ENCODE results near the gene CCDC110. TPM values are rescaled to one million over a fixed set of nuclear protein-coding genes. Genes with fewer than 3 reads are reported as not detected.

The CCDC110 gene
- total and polyA plus RNA-seq, 9 of the 15 experiments (the other 6 are each of a cell fraction or from before 2014, with no cell fraction given), result 0.04 to 0.35 (median 0.07) TPM; not detected in 4

DNA sequence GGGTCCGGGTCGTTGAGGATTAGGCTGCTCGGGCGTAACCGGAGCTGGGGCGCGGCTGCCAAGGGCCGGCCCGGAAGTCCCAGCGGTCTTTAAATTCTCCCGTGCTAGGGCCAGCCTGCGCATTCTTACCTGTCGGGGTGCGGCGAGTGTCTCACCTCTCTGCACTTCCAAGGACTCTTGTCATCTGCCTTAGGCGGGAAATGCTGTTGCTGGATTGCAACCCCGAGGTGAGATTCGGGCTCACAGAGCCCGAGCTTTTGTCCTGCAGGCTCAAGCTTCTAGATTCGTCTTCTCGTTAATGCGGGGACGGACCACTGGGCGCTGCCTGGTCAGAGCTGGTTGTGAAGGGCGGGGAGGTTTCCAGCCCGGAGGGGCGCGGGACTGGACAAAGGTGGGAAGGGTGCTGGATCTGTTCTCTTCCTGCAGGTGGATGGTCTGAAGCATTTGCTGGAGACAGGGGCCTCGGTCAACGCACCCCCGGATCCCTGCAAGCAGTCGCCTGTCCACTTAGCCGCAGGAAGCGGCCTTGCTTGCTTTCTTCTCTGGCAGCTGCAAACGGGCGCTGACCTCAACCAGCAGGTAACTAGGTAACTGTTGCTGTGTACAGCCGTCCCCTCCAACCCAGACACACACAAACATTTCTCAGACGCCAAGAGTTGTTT, 74.7 kb downstream of the CCDC110 start, which contains the start of gene ANKRD37 (continued):
- TF ChIP-seq ZNF175 (CRISPR knock-in tag; IDR thresholded peaks at IDR 0.05; ENCODE audit: low read depth), result no peak
- TF ChIP-seq ADNP (tag; IDR thresholded peaks at IDR 0.05), result no peak
- TF ChIP-seq, protein P1, sequence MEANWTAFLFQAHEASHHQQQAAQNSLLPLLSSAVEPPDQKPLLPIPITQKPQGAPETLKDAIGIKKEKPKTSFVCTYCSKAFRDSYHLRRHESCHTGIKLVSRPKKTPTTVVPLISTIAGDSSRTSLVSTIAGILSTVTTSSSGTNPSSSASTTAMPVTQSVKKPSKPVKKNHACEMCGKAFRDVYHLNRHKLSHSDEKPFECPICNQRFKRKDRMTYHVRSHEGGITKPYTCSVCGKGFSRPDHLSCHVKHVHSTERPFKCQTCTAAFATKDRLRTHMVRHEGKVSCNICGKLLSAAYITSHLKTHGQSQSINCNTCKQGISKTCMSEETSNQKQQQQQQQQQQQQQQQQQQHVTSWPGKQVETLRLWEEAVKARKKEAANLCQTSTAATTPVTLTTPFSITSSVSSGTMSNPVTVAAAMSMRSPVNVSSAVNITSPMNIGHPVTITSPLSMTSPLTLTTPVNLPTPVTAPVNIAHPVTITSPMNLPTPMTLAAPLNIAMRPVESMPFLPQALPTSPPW (CRISPR knock-in tag; IDR thresholded peaks at IDR 0.05), result no peak; the same call in 1 of the 2 replicates

DNA sequence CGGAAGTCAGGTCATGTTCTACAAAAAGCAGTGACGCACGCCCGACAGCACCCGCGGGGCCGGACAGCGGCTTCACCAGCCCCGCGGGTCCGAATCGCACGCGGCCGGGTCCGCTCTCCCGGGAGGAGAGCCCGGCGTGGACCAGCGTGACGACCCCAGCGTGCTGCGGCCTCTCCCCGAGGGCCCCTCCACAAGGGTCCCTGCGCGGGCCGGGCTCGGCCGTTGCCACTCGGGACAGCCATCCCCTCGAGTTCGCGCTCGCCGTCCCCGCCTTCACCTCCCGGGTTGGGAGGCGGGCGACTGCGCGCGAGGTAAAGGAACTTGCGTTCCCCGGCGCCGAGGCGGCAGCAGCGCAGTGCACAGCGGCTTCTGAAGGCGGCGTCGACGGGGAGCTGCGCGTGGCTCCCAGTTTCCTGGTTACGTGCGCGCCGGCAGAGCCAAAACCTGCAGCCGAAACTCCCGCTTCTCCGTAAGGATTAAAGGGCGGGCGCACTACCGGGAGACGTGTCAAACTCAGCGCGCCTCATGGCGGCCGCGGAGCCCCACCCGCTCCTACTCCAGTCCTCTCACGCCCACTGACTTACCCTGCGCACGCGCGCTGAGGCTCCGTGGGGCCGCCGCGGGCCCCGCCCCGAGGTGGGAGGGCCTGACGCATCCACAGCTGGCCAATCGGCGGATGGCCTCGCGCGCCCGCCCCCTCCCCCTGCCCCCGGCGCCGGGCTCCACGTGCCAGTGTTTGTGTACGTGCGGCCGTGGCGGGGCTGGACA, 75.4 kb downstream of the CCDC110 start:
- H3K9ac ChIP-seq (ENCODE audit: insufficient read depth in 1 of 2, low read depth in 2 of 2, low read length in 2 of 2), result peak overlapping the region; percentile 82 to 95
- H2AFZ ChIP-seq (ENCODE audit: low read depth, low read length), result peak overlapping the region; percentile 81
- peak overlapping the region; percentile 56 for H3K4me3 ChIP-seq
- in situ Hi-C loops (cut with MboI) (loop anchor here (10.0 kb wide), 1 partner anchor 191 kb away; the partner anchor contains the start of genes CFAP97 and SNX25), intact Hi-C loops (cut with micrococcal nuclease) (loop anchor here (2.0 to 5.0 kb wide), 3 partner anchors 37 to 193 kb away; partner anchors contain the start of gene CFAP97)
- peaks cover 32% of the 10 kb centered on the region for H3K36me3 ChIP-seq (ENCODE audit: control insufficient read depth, insufficient read depth, low read length)
- no peaks in the 10 kb centered on the region for H3K9me3 ChIP-seq (replicated peaks; ENCODE audit: control insufficient read depth, insufficient read depth, low read depth, low read length)
- no peaks in the 10 kb centered on the region for H4K20me1 ChIP-seq (replicated peaks; ENCODE audit: control insufficient read depth, insufficient read depth, low read length)
- no peaks in the 10 kb centered on the region for H3K27me3 ChIP-seq (ENCODE audit: control insufficient read depth in 2 of 2, insufficient read depth in 2 of 2, low read length in 2 of 2)
- H3K4me2 ChIP-seq (ENCODE audit: insufficient read depth, low read length), result peak overlapping the region; percentile 84
- CTCF ChIA-PET (ENCODE audit: low intra/inter-chr PET ratio), result no interaction called here
- ATAC-seq (peak; percentile 95), FAIRE-seq (peak; percentile 72), DNase-seq (ENCODE audit: extremely low read depth in 1 of 4, low spot score in 3 of 4) (peak; percentile 98 to 99 (median 99))
- H3K4me1 ChIP-seq (replicated peaks in 1 of 2; ENCODE audit: control insufficient read depth in 2 of 2, insufficient read depth in 2 of 2, low read length in 2 of 2), result peaks cover 2 to 20% of the 10 kb centered on the region in 2 experiments; a peak in 4 of 5 replicates
- H3K9me1 ChIP-seq (ENCODE audit: control insufficient read depth, insufficient read depth, low read length), result no peaks in the 10 kb centered on the region
- peak overlapping the region; percentile 94 for H3K27ac ChIP-seq (ENCODE audit: extremely low read depth, low read depth, low read length)
- no TSS peak for BruUV-seq (replicated peaks)
- WGBS (ENCODE audit: insufficient coverage, low coverage, missing lambda C conversion rate), result 1% methylated on average over 58 of the region's 98 CpGs
- POLR2A ChIA-PET, result interaction anchor here (0.6 to 3.4 kb wide), 12 partner anchors 9 to 696 kb away, joined by 3 to 21 read pairs (median 3); partner anchors contain the start of gene UFSP2
- peaks cover 35% of the 10 kb centered on the region for H3K79me2 ChIP-seq (ENCODE audit: control insufficient read depth, insufficient read depth, low read length)
- no peak for TF ChIP-seq TAF15 (IDR thresholded peaks at IDR 0.05; ENCODE audit: low read depth, low read length)
- TF ChIP-seq RBM25 (IDR thresholded peaks at IDR 0.05; ENCODE audit: low read depth, low read length, severe bottlenecking), result peak; percentile 62
- TF ChIP-seq HSF4 (CRISPR knock-in tag; IDR thresholded peaks at IDR 0.05; ENCODE audit: borderline replicate concordance), result no peak
- TF ChIP-seq HNRNPK (IDR thresholded peaks at IDR 0.05; ENCODE audit: low read depth, low read length, poor library complexity, severe bottlenecking), result no peak
- no peak for TF ChIP-seq SMARCA5 (IDR thresholded peaks at IDR 0.05)
- TF ChIP-seq YY1 (IDR thresholded peaks at IDR 0.05; ENCODE audit: borderline replicate concordance in 1 of 3, control insufficient read depth in 1 of 3, extremely low read depth in 1 of 3, insufficient read depth in 3 of 3, insufficient read length in 1 of 3, insufficient replicate concordance in 2 of 3, low read depth in 1 of 3, low read length in 2 of 3), result peak; percentile 82 to 95 (median 90)
- no peak for TF ChIP-seq ARHGAP35 (IDR thresholded peaks at IDR 0.05; ENCODE audit: partially characterized antibody)
- peak; percentile 40 for TF ChIP-seq ATF1 (CRISPR knock-in tag; IDR thresholded peaks at IDR 0.05)
- peak; percentile 98 for TF ChIP-seq ATF1 (tag; IDR thresholded peaks at IDR 0.05)
- no peak for TF ChIP-seq HDGF (IDR thresholded peaks at IDR 0.05)
- no peak for TF ChIP-seq BRCA1 (IDR thresholded peaks at IDR 0.05)
- TF ChIP-seq BRCA1 (CRISPR knock-in tag; IDR thresholded peaks at IDR 0.05), result no peak
- TF ChIP-seq CHD4 (IDR thresholded peaks at IDR 0.05; ENCODE audit: insufficient read depth, insufficient replicate concordance, low read depth, low read length, poor library complexity, severe bottlenecking), result no peak
- TF ChIP-seq ZNF780A (CRISPR knock-in tag; IDR thresholded peaks at IDR 0.05), result no peak
- TF ChIP-seq ZNF143 (CRISPR knock-in tag; IDR thresholded peaks at IDR 0.05), result 0 out of 2 replicates have a peak, but pooled peaks have one; percentile 29
- peak; percentile 94 for TF ChIP-seq GABPB1 (CRISPR knock-in tag; IDR thresholded peaks at IDR 0.05)

Measured in K562 (cell line).